Urinary bladder (tissue), 4 donors: Measurements from ENCODE around the gene PDE4D. TPM values are rescaled to one million over a fixed set of nuclear protein-coding genes. Genes with fewer than 3 reads are reported as not detected.

Experiments
- DNase-seq: peaks from one replicate; pipeline ENCODE4 v3.0.0-alpha.2; 2015; ENCODE audit errors: extremely low spot score
- H3K27ac ChIP-seq: one replicate; pipeline ENCODE4 v1.5.1; 2013; ENCODE audit warnings: low read depth, mild to moderate bottlenecking, moderate library complexity
- H3K36me3 ChIP-seq: one replicate; pipeline ENCODE4 v1.6.1; 2013; ENCODE audit warnings: mild to moderate bottlenecking, moderate library complexity; ENCODE audit not compliant: insufficient read depth
- H3K4me1 ChIP-seq: one replicate; pipeline ENCODE4 v1.6.1; 2013; ENCODE audit warnings: mild to moderate bottlenecking, moderate library complexity; ENCODE audit not compliant: insufficient read depth
- H3K4me3 ChIP-seq: one replicate; pipeline ENCODE4 v1.5.1; 2013; ENCODE audit warnings: low read depth, low read length
- WGBS: extraction: QIAGEN DNeasy Blood & Tissue Kit; methylation state at CpG from one replicate; pipeline ENCODE4 v1.1.7; 2013; 5-methylcytosine and 5-hydroxymethylcytosine counted together
- polyA plus RNA-seq: library from polyadenylated mRNA; stranded (reverse); fragments of 200-250 nt; gene quantifications from one replicate; pipeline ENCODE4 v1.2.3, GENCODE V29; 2013
- total RNA-seq: library from RNA; depleted of rRNA; stranded (reverse); fragments of >200 nt; gene quantifications from one replicate; pipeline ENCODE4 v1.2.3, GENCODE V29; 2014
- donor health status: healthy with polysubstance abuse.
- donor health status: healthy.

Gene PDE4D
- total and polyA plus RNA-seq, 2 donors = 27.3 to 253 TPM

DNA sequence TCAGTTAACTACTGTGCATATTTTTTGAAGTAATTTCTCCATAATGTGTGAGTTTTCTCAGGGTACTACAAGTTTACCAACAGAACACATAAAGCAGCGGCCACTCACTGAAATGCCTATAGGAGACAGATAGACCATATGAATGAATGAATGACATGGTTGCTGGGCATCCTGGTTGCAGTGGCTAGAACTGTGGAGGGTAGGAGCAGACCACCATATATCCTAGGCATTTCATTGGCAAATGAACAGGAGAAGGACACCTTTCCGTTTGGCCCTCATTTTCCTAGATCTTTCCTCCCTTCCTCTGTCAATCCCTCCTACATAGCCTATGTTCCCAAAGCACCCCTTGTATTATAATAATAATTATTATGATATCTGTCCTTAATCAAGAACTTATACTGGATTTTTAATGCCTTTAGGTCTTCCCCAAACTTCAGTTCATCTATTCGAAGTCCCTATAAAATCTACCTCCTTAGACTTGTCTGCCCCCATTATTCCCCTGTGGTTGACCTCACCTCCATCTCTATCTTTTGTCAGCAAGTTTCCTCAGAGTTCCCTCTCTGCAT is 838.5 kb downstream of the PDE4D start:
- Histone ChIP-seq H3K36me3 (no peaks in the 10 kb centered on the region), H3K4me1 (no peaks in the 10 kb centered on the region), H3K4me3 (no peak overlapping the region), H3K27ac (no peak overlapping the region)
- 93% methylated on average over 3 of the region's 3 CpGs for WGBS
- DNase-seq = no peak

DNA sequence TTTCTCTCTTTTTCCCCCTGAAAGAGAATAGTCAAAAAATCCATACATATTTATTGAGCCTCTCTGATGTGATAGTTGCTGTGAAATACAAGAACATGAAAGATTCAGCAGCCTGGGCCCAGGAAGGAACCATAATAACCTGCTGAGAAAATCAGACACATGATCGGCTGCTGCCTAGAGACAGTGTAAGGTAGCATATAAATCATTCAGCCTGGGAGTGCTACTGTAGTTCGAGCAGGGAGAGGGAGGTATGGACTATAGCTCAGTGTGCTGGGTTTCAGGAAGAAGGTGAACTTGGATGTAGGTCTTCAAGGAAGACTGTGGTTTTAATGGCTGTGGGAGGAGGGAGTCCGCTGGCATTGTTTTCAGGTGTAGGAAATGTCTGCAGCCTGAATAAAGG is 841.6 kb downstream of the PDE4D start:
- Histone ChIP-seq H3K27ac (no peak overlapping the region), H3K4me1 (no peaks in the 10 kb centered on the region), H3K36me3 (no peaks in the 10 kb centered on the region), H3K4me3 (no peak overlapping the region)
- 88% methylated on average over 3 of the region's 3 CpGs for WGBS
- no peak for DNase-seq

DNA sequence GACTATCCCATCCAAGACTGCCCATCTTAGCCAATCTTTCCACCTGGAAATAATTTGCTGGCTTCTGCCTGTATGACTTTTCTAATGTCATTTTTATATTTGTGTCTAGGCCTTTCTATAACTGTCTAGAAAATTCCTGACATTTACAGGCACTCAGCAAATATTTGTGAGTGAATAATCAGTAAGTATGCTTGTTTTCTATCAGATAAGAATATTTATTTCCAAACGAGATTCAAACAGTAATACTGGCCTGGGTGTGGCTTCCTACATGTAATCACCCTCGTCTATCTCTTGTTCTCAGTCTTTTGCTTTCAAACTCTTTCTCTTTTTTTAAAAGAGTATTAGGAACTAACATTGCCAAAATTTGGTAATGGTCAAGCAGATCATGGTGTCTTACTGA is 844.4 kb downstream of the PDE4D start:
- DNase-seq = no peak
- no peaks in the 10 kb centered on the region for H3K36me3 ChIP-seq
- no peaks in the 10 kb centered on the region for H3K4me1 ChIP-seq
- no peak overlapping the region for H3K4me3 ChIP-seq
- no peak overlapping the region for H3K27ac ChIP-seq
- 13% methylated on average over 2 of the region's 2 CpGs for WGBS

DNA sequence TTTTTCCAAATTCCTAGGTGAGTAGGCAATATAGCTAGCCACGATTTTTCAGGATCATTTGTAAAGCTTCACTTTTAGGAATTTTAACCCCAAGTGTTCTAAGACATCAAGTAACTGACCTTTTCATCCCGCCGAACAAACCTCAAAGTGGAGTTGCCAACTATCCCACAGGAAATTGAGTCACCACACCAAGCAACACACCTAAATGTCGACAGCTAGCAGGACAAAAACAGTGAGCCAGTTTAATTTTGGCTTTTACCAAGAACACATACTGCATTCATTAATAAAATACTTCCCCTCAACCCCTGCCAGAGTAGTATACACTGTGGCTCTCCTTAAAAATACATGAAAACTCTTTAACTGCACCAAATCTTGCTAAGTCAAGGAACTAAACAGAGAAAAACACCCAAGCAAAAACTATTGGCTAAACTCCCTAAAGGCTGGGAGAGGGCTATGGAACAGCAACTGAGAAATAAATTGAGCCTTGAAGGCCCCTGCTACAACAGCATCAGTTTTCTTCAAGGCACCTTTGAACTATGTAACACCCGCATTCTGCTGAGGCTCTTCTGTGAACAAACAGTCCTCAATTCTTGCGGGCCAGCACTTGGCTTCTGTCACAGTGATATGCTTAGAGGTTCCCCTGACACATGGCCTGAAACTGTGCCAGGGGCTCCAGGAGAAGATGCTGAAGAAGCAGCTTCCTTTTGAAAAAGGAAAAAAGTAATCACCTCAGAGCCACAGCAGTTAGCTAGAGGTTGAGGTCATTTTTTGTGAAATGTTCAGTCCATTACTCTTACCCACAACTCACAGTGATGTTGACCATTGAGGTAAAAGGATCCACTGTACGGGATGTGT is 851.1 kb downstream of the PDE4D start:
- DNase-seq = no peak

DNA sequence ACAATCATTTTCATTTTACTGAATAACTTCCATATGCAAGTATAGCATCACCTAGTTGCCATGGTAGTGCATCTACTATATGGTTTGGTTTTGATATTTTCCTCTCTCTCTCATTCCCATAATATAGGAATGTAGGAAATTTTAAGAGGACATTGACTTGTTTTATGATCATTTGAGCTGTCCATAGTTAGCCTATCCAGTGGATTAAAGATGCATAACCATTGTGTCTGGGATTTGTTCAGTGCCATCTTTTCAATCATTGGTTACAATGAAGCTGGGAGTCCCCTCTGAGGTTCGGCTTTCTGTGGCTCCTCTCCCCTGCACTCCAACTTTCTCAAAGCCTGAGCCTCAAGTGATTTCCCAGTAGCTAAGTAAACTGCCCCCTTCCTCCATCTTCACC is 852.2 kb downstream of the PDE4D start:
- Histone ChIP-seq H3K27ac (no peak overlapping the region), H3K36me3 (peaks cover 2% of the 10 kb centered on the region), H3K4me3 (no peak overlapping the region), H3K4me1 (no peaks in the 10 kb centered on the region)
- 91% methylated on average over 1 of the region's 1 CpG for WGBS
- no peak for DNase-seq

More for the DNA sequence above, 851.1 kb downstream of the PDE4D start:
- WGBS = 53% methylated on average over 7 of the region's 7 CpGs
- no peaks in the 10 kb centered on the region for H3K4me1 ChIP-seq
- no peak overlapping the region for H3K27ac ChIP-seq
- H3K36me3 ChIP-seq = peaks cover 2% of the 10 kb centered on the region
- no peak overlapping the region for H3K4me3 ChIP-seq

DNA sequence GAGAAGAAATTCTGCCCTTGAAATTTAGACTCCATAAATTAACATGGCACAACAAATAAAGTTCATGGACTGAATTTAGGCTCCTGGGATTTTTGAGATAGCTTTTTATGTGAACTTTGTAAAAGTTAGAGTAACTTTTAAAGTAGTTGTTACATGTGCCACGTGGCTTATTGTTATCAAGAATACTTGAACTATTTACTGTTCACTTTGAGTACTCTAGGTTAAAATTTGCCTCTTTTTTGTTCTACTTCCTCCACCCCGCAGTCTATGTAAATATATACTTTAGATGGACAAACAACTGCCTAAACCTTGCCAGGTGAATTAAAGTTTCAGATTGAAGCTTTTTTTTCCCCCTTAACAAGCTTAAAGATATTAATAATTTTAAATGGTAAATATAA is 852.7 kb downstream of the PDE4D start:
- Histone ChIP-seq H3K4me1 (no peaks in the 10 kb centered on the region), H3K4me3 (no peak overlapping the region), H3K36me3 (peaks cover 2% of the 10 kb centered on the region), H3K27ac (no peak overlapping the region)
- DNase-seq = no peak
- 65% methylated on average over 2 of the region's 2 CpGs for WGBS

DNA sequence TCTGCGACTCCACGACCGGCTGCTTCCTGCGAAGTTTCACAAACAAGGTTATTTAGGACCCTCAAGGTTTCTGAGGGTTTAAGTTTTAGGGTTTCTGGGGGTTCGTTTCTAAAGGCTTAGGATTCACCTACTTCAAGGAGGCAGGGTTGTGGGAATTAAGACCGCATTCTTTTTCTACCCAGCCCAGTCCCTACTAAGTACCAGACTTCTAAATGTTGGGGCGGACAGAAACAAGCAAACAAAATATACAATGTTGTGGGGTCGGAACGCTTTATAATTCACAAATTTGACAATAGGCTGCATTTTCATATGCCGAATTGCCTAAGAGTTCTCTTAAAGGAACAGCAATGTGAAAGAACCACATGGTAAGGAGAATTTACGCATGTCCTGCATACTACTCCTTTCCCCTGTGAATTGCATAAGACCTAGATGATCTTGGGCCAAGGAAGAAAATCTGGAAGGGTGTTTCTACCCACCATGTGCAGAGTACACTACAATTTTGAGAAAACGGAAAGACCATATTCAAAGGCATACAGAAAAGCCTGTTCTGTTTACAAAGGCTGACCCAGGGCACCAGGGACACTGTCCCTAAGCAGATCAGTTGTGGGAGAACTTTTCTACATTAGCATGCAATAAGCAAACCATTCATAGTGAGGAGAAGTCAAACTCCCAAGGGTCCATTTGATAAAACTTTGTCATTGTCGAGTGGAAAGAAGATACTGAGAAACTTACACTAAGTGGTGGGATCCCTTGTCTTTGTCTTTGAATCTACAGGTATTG is 853.3 kb downstream of the PDE4D start:
- Histone ChIP-seq H3K36me3 (peaks cover 2% of the 10 kb centered on the region), H3K27ac (no peak overlapping the region), H3K4me1 (no peaks in the 10 kb centered on the region), H3K4me3 (peak overlapping the region; percentile 66)
- whole genome bisulfite sequencing = 30% methylated on average over 13 of the region's 13 CpGs
- no peak for DNase-seq

DNA sequence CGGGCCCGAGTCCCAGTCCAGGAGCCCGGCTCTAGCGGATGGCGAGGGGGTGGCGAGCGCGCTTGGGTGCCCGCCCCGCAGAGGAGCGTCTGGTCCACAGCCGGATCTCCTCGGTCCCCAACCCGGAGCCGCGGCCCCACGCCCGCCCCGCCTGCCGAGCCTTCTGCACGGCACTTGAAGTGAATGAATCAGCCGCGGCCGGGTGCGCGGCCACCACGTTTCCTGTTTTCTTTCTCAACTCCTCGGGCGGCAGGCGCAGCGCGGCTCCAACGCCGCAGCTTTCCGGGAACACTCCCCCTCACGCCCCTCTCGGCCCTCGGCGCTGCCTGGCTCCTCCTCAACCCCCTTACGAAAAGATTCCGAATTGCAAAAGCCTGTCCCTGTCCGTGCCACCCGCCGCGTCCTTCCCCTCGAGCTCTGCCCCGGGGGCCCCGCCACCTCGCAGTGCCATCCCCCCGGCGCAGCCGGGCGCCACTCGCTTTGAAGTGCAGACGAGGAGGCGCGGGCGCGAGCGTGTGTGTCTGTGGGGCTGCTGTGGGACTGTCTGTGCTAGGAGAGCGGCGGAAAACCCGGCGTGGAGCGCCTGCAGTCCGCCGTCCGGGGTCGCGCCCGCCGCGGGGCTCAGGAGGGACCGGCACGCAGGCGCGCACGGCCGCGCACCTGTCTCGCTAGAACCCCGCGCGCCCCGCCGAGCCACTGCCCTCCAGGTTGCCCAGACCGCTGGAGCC is 854.1 kb downstream of the PDE4D start:
- no peak for DNase-seq
- Histone ChIP-seq H3K4me3 (peak overlapping the region; percentile 66), H3K27ac (peak overlapping the region; percentile 51), H3K4me1 (no peaks in the 10 kb centered on the region), H3K36me3 (peaks cover 2% of the 10 kb centered on the region)
- under 1% methylated on average over 87 of the region's 87 CpGs for WGBS

DNA sequence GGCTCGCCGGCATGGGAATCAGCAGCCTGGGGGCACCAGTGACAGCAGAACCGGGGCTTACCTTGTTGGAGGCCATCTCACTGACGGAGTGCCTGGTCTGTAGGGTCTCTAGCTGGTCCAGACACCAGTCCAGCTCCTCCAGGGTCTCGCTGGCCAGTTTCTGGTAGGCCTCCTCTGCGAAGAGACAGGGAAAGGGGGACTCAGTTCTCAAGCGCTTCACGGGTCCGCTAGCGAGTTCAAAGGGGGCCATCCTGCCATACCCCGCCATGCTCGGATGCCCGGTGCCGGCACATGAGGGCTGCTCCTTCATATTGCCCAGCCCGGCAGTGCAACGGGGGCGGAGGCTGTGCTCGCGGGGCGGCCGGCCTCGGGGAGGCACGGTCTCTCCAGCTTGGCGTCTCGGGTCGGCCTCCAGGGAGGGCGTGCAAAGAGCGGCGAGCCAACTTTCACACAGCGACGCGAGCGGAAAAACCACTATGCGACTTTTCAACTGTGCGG is 854.7 kb downstream of the PDE4D start:
- WGBS = 7% methylated on average over 35 of the region's 35 CpGs
- H3K27ac ChIP-seq = no peak overlapping the region
- H3K4me1 ChIP-seq = no peaks in the 10 kb centered on the region
- DNase-seq = no peak
- peaks cover 2% of the 10 kb centered on the region for H3K36me3 ChIP-seq
- peak overlapping the region; percentile 66 for H3K4me3 ChIP-seq

DNA sequence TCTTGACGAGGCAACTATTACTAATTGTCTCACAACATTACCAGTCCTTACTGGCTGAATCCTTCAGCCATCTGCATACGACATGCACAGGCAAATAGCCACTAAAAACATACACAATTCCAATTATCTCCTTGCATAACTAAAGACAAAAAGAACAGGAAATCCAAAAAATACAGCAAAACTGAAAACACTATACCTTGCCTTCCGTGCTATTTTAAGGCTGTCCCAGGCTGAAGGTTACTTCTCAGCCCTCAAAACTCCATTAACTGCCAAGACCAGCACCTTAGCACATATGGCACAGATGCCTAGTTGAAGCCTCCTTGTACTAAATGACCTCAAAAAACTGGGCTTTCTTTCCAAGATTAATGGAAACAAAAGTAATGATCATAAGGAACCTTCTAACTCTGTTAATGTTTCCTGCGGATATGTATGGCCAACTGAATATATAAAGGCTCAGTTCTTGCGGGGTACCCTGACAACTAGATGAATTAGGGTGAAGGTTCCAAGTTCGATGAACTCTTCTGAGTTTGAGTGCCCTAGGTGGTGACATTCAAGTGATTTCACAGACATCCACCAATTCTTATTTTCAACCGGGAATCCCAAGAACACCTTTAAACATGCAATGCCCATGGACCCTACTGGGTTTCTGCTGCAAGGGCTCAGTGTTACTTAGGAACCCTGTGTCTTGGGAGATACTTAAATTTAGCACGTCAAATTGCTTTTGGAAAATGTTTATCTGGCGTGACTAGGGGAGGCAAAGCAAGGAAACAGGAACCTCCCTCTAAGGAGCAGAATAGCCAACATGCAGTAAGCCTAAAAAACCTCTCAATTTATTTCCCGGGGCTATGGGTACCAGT is 855.4 kb downstream of the PDE4D start:
- WGBS = 58% methylated on average over 10 of the region's 10 CpGs
- Histone ChIP-seq H3K27ac (no peak overlapping the region), H3K4me3 (peak overlapping the region; percentile 66), H3K36me3 (peaks cover 2% of the 10 kb centered on the region), H3K4me1 (no peaks in the 10 kb centered on the region)
- DNase-seq = no peak

DNA sequence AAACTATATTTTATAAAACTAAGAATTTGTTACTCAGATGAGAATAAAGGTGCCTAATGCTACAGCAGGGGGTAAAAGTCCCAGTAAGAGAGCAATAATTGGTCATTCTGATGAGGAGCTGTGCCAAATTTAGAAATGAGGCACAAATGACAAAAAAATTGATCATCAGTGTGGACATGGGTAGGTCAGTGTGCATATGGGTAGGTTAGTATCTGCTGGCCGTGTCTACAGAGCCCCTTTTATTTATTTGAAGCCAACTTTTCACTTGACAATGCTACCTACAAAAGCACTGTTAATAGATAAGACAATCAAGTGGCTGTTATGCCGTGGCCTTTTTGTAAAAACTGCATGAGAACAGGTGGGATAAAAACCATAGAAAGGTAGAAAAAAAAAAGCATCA is 856.1 kb downstream of the PDE4D start:
- 75% methylated on average over 2 of the region's 2 CpGs for WGBS
- no peak overlapping the region for H3K4me3 ChIP-seq
- peaks cover 2% of the 10 kb centered on the region for H3K36me3 ChIP-seq
- DNase-seq = no peak
- H3K4me1 ChIP-seq = no peaks in the 10 kb centered on the region
- no peak overlapping the region for H3K27ac ChIP-seq

DNA sequence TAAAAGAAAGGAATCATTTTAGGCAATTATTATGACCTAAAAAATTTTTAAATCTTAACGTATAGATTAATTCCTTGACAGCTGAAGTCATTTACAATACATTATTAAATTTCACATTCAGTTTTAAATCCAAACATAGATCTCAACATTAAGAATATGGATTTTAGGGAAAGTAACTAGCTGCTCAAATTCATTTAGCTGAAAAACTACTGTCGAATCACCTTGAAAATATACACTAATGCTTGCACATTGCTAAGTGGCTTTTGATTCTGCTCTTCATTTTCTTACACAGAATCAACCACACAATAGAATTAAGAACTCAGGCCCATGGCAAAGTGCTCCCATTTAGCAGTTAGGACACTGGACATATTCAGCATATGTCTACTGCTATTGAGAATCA is 856.5 kb downstream of the PDE4D start:
- H3K36me3 ChIP-seq = peaks cover under 1% of the 10 kb centered on the region
- no peak overlapping the region for H3K27ac ChIP-seq
- H3K4me3 ChIP-seq = no peak overlapping the region
- 74% methylated on average over 2 of the region's 2 CpGs for WGBS
- DNase-seq = no peak
- H3K4me1 ChIP-seq = no peaks in the 10 kb centered on the region
